Gastrocnemius medialis (tissue), 4 donors: Measurements from ENCODE around the gene SLC30A7.

Experiments used
- CTCF ChIP-seq, 5 experiments: fragments of 450-650 bp in 3 of 5; fragments of 200-600 bp in 2 of 5; sonication (generic) in 2 of 5; IDR thresholded peaks in 4 of 5; conservative IDR thresholded peaks in 1 of 5; 1 replicate in 4 of 5; 2 replicates in 1 of 5; pipeline ENCODE4 v1.5.1; 2016 to 2019; ENCODE audit warnings: antibody characterized with exemption in 5 of 5, mild to moderate bottlenecking in 3 of 5, moderate library complexity in 3 of 5
- POLR2A ChIP-seq, 2 donors: fragments of 450-650 bp; IDR thresholded peaks; one replicate each; pipeline ENCODE4 v1.6.1; 2017; ENCODE audit warnings: antibody characterized with exemption in 2 of 2, mild to moderate bottlenecking in 2 of 2, moderate library complexity in 2 of 2

- TF ChIP-seq CTCF (IDR thresholded peaks at IDR 0.05 in 4 of 5, conservative IDR thresholded peaks at IDR 0.05 in 1 of 5) (no peak), POLR2A (IDR thresholded peaks at IDR 0.05) (no peak)
Observed at GRCh38 chr1:100907887-100908286, 12.0 kb downstream of the SLC30A7 start.
